HCT116 (cell line): Measurements from ENCODE around the gene TDO2. TPM values are rescaled to one million over a fixed set of nuclear protein-coding genes. Genes with fewer than 3 reads are reported as not detected.

ENCODE experiments used
- ATAC-seq: fragments of 200-7000 bp; cut with Tn5 transposase; 2 replicates; pipeline ENCODE4 v1.9.1; 2020; ENCODE audit warnings: mild to moderate bottlenecking, moderate library complexity
- BruUV-seq: library from RNA; stranded (reverse); fragments of 400-500 nt; replicated peaks from 2 replicates; lab custom pipeline; 2021; lab: Mats Ljungman, UMichigan
- CTCF ChIA-PET: fragments of 300-600 bp; sonication (Branson Sonifier 250); formaldehyde crosslinking; loops from one replicate; lab custom pipeline; 2021; ENCODE audit warnings: antibody characterized with exemption; lab: Charles Lee
- POLR2A ChIA-PET: fragments of 300-600, 350-600 bp; sonication (Branson Sonifier 250); formaldehyde crosslinking; loops from one replicate; lab custom pipeline; 2021; ENCODE audit warnings: antibody characterized with exemption; lab: Charles Lee
- RAD21 ChIA-PET, 2 experiments: fragments of 300-600 bp; sonication (Branson Sonifier 250); formaldehyde crosslinking; loops; one replicate each; lab custom pipeline; 2023; ENCODE audit warnings: low total read pairs in 2 of 2; ENCODE audit not compliant: uncharacterized antibody in 2 of 2, unreplicated experiment in 2 of 2, low non-redundant PET in 1 of 2; lab: Charles Lee
- DNase-seq: peaks from one replicate; pipeline ENCODE4 v3.0.0-alpha.2; 2010; ENCODE audit warnings: low read depth, low spot score
- H2AFZ ChIP-seq: fragments of 200-600 bp; shearing (Covaris generic), sonication (generic); 2 replicates; pipeline ENCODE4 v1.6.1; 2017; ENCODE audit warnings: low read depth, mixed run types, mixed read lengths, antibody characterized with exemption, low read length; ENCODE audit not compliant: poor library complexity, severe bottlenecking
- H3K27ac ChIP-seq: 2 replicates; pipeline ENCODE4 v1.5.1; 2012; ENCODE audit warnings: low read depth, low read length
- H3K27me3 ChIP-seq: fragments of 200-600 bp; sonication (generic); 2 replicates; pipeline ENCODE4 v1.6.1; 2016; ENCODE audit warnings: mixed run types, low read length, mixed read lengths; ENCODE audit not compliant: insufficient read depth
- H3K36me3 ChIP-seq, 2 experiments: fragments of 200-500 bp in 1 of 2; fragments of 200-600 bp in 1 of 2; sonication (Bioruptor generic) in 1 of 2; sonication (generic) in 1 of 2; 2 replicates each; pipeline versions ENCODE4 v1.5.1 to v1.6.1; 2014 to 2016; ENCODE audit warnings: low read length in 2 of 2, inconsistent platforms in 1 of 2, mixed read lengths in 1 of 2, mixed run types in 1 of 2; ENCODE audit not compliant: insufficient read depth in 2 of 2, control insufficient read depth in 1 of 2
- H3K4me1 ChIP-seq, 2 experiments: fragments of 200-600 bp in 1 of 2; sonication (generic) in 1 of 2; 2 replicates each; pipeline versions ENCODE4 v1.5.1 to v1.6.1; 2012 to 2017; ENCODE audit warnings: low read length in 2 of 2, inconsistent platforms in 1 of 2, mild to moderate bottlenecking in 1 of 2, mixed read lengths in 1 of 2, mixed run types in 1 of 2, moderate library complexity in 1 of 2; ENCODE audit not compliant: insufficient read depth in 2 of 2, control insufficient read depth in 1 of 2
- H3K4me2 ChIP-seq: fragments of 200-600 bp; sonication (generic); 2 replicates; pipeline ENCODE4 v1.6.1; 2017; ENCODE audit warnings: mixed run types, low read length, mixed read lengths
- H3K4me3 ChIP-seq, 2 experiments: fragments of 200-600 bp in 1 of 2; sonication (generic) in 1 of 2; replicated peaks in 1 of 2; 2 replicates each; pipeline ENCODE4 v1.5.1; 2011 to 2016; ENCODE audit warnings: low read length in 2 of 2, control low read depth in 1 of 2, low read depth in 1 of 2, mild to moderate bottlenecking in 1 of 2, mixed read lengths in 1 of 2, mixed run types in 1 of 2
- H3K79me2 ChIP-seq: fragments of 200-600 bp; sonication (generic); 2 replicates; pipeline ENCODE4 v1.6.1; 2017; ENCODE audit warnings: mild to moderate bottlenecking, mixed run types, low read length, moderate library complexity, mixed read lengths; ENCODE audit not compliant: insufficient read depth
- H3K9ac ChIP-seq: fragments of 200-600 bp; sonication (generic); 2 replicates; pipeline ENCODE4 v1.6.1; 2016; ENCODE audit warnings: low read length, mixed read lengths
- H3K9me2 ChIP-seq: fragments of 200-600 bp; sonication (generic), shearing (Covaris generic); 2 replicates; pipeline ENCODE4 v1.6.1; 2017; ENCODE audit warnings: mixed run types, mild to moderate bottlenecking, moderate library complexity; ENCODE audit not compliant: insufficient read depth
- H3K9me3 ChIP-seq, 2 experiments: fragments of 200-500 bp in 1 of 2; fragments of 200-600 bp in 1 of 2; sonication (Bioruptor generic) in 1 of 2; sonication (generic) in 1 of 2; 2 replicates each; pipeline ENCODE4 v1.6.1; 2014 to 2017; ENCODE audit warnings: low read length in 2 of 2, mixed read lengths in 2 of 2, inconsistent platforms in 1 of 2, low read depth in 1 of 2, mild to moderate bottlenecking in 1 of 2, mixed run types in 1 of 2, moderate library complexity in 1 of 2; ENCODE audit not compliant: control insufficient read depth in 1 of 2, insufficient read depth in 1 of 2
- H4K20me1 ChIP-seq: fragments of 200-600 bp; sonication (generic), shearing (Covaris generic); 2 replicates; pipeline ENCODE4 v1.6.1; 2017; ENCODE audit warnings: mixed run types, mild to moderate bottlenecking, moderate library complexity; ENCODE audit not compliant: insufficient read depth
- CBX3 ChIP-seq: IDR thresholded peaks from 2 replicates; pipeline ENCODE4 v1.6.1; 2012; ENCODE audit warnings: low read depth
- CEBPB ChIP-seq: IDR thresholded peaks from 2 replicates; pipeline ENCODE4 v1.6.1; 2012; ENCODE audit warnings: low read depth
- EGR1 ChIP-seq: IDR thresholded peaks from 2 replicates; pipeline ENCODE4 v1.6.1; 2012; ENCODE audit warnings: low read depth
- ELF1 ChIP-seq: IDR thresholded peaks from 2 replicates; pipeline ENCODE4 v1.6.1; 2012; ENCODE audit warnings: low read depth, borderline replicate concordance
- EZH2phosphoT487 ChIP-seq: fragments of 200-600 bp; IDR thresholded peaks from 2 replicates; pipeline ENCODE4 v1.6.1; 2018; ENCODE audit warnings: antibody characterized with exemption, borderline replicate concordance
- JUND ChIP-seq: IDR thresholded peaks from 2 replicates; pipeline ENCODE4 v1.6.1; 2012
- MAX ChIP-seq: IDR thresholded peaks from 2 replicates; pipeline ENCODE4 v1.6.1; 2012
- POLR2A ChIP-seq: IDR thresholded peaks from 2 replicates; pipeline ENCODE4 v1.7.0; 2011; ENCODE audit warnings: borderline replicate concordance; ENCODE audit not compliant: insufficient read depth, insufficient read length; ENCODE audit errors: extremely low read depth
- POLR2AphosphoS5 ChIP-seq: IDR thresholded peaks from 2 replicates; pipeline ENCODE4 v1.6.1; 2011; ENCODE audit warnings: mild to moderate bottlenecking, low read depth, low read length, moderate library complexity
- REST ChIP-seq: IDR thresholded peaks from 2 replicates; pipeline ENCODE4 v1.6.1; 2012; ENCODE audit warnings: low read depth
- SIN3A ChIP-seq: IDR thresholded peaks from 2 replicates; pipeline ENCODE4 v1.6.1; 2012; ENCODE audit warnings: low read depth
- SP1 ChIP-seq: IDR thresholded peaks from 2 replicates; pipeline ENCODE4 v1.6.1; 2012; ENCODE audit warnings: low read depth
- SRF ChIP-seq: IDR thresholded peaks from 2 replicates; pipeline ENCODE4 v1.6.1; 2012; ENCODE audit warnings: low read depth
- TCF7L2 ChIP-seq: IDR thresholded peaks from 2 replicates; pipeline ENCODE4 v1.7.0; 2011; ENCODE audit warnings: borderline replicate concordance, inconsistent platforms; ENCODE audit not compliant: insufficient read depth, insufficient read length; ENCODE audit errors: extremely low read depth
- ZBTB33 ChIP-seq: IDR thresholded peaks from 2 replicates; pipeline ENCODE4 v1.6.1; 2011; ENCODE audit warnings: mild to moderate bottlenecking, low read length, moderate library complexity; ENCODE audit not compliant: insufficient replicate concordance; ENCODE audit errors: extremely low read depth
- ZFX ChIP-seq: fragments of 450-650 bp; IDR thresholded peaks from 2 replicates; pipeline ENCODE4 v1.6.1; 2017
- intact Hi-C: fragments of 100-400 bp; cut with micrococcal nuclease; formaldehyde crosslinking; loops from 2 replicates; pipeline ENCODE4 v1.10.0; 2022
- total RNA-seq: library from RNA; stranded (reverse); gene quantifications from one replicate; pipeline ENCODE4 v1.2.1, GENCODE V29; 2021; ENCODE audit not compliant: unreplicated experiment

TDO2 gene
- total RNA-seq, 1 experiment from 2014 or later, result 0.27 TPM

- ChIA-PET POLR2A (no interaction called here), CTCF (no interaction called here), RAD21 (no interaction called here)
- H3K27ac ChIP-seq, result no peak overlapping the region
- H3K4me1 ChIP-seq, result no peaks in the 10 kb centered on the region
- no peak for ATAC-seq
- H3K27me3 ChIP-seq, result no peaks in the 10 kb centered on the region
- H4K20me1 ChIP-seq, result no peaks in the 10 kb centered on the region
- no peaks in the 10 kb centered on the region for H3K36me3 ChIP-seq
- H3K79me2 ChIP-seq, result no peaks in the 10 kb centered on the region
- TF ChIP-seq EZH2phosphoT487, result no peak
- TF ChIP-seq CEBPB, result no peak
- H2AFZ ChIP-seq, result no peak overlapping the region
- no peaks in the 10 kb centered on the region for H3K9me2 ChIP-seq
- H3K9me3 ChIP-seq, result no peaks in the 10 kb centered on the region
- DNase-seq, result no peak
- no peak overlapping the region for H3K4me2 ChIP-seq
- no TSS peak for BruUV-seq
- no peak overlapping the region for H3K4me3 ChIP-seq
- intact Hi-C loops, result no loop called here
- no peak overlapping the region for H3K9ac ChIP-seq
Observed at GRCh38 chr4:155966171-155966570, 62.7 kb downstream of the TDO2 start.

GRCh38 chr4:155966731-155967395 is 63.4 kb downstream of the TDO2 start:
- BruUV-seq, result no TSS peak

More at GRCh38 chr4:155966731-155967395, 63.4 kb downstream of the TDO2 start:
- Histone ChIP-seq H3K27ac (no peak overlapping the region), H4K20me1 (no peaks in the 10 kb centered on the region), H3K9me2 (no peaks in the 10 kb centered on the region), H3K9ac (no peak overlapping the region), H3K9me3 (no peaks in the 10 kb centered on the region), H3K4me3 (no peak overlapping the region), H3K4me2 (no peak overlapping the region), H3K4me1 (no peaks in the 10 kb centered on the region), H3K27me3 (no peaks in the 10 kb centered on the region), H3K36me3 (no peaks in the 10 kb centered on the region), H2AFZ (no peak overlapping the region), H3K79me2 (no peaks in the 10 kb centered on the region)
- no peak for DNase-seq
- TF ChIP-seq POLR2AphosphoS5 (no peak), CBX3 (no peak), EZH2phosphoT487 (no peak), REST (no peak), MAX (no peak), SRF (no peak), ZFX (no peak), SIN3A (no peak), ELF1 (no peak), POLR2A (no peak), SP1 (no peak), JUND (no peak), EGR1 (no peak), CEBPB (no peak), TCF7L2 (no peak), ZBTB33 (no peak)
- ChIA-PET CTCF (no interaction called here), POLR2A (no interaction called here), RAD21 (no interaction called here)
- ATAC-seq, result no peak
- intact Hi-C loops, result no loop called here
